Neural crest cell (in vitro differentiated cells): ENCODE measurements around the gene SAMD10. TPM values are rescaled to one million over a fixed set of nuclear protein-coding genes. Genes with fewer than 3 reads are reported as not detected.
"Not testable (repeated sequence)": the region's sequence is repeated elsewhere in the genome, so short reads cannot be mapped to it uniquely, and the experiment has no call there.

Experiments used
- DNase-seq: peaks from one replicate; pipeline ENCODE4 v3.0.0; 2021; ENCODE audit warnings: low read depth, mixed read lengths, low spot score
- H3K27ac Mint-ChIP-seq: one replicate; pipeline ENCODE4 v1.8.0; 2021; ENCODE audit warnings: mild to moderate bottlenecking, mixed read lengths; ENCODE audit not compliant: unreplicated experiment
- H3K27me3 Mint-ChIP-seq: 2 replicates; pipeline ENCODE4 v1.8.0; 2021; ENCODE audit warnings: low read depth, mild to moderate bottlenecking, mixed read lengths
- H3K36me3 Mint-ChIP-seq: 2 replicates; pipeline ENCODE4 v1.8.0; 2021; ENCODE audit warnings: low read depth, mild to moderate bottlenecking, mixed read lengths
- H3K4me1 Mint-ChIP-seq: 2 replicates; pipeline ENCODE4 v1.8.0; 2021; ENCODE audit warnings: mixed read lengths
- H3K4me3 Mint-ChIP-seq: one replicate; pipeline ENCODE4 v1.8.0; 2021; ENCODE audit warnings: mild to moderate bottlenecking, mixed read lengths
- H3K9me3 Mint-ChIP-seq: 2 replicates; pipeline ENCODE4 v1.8.0; 2021; ENCODE audit warnings: mixed read lengths
- total RNA-seq: library from RNA; stranded (reverse); gene quantifications from 2 replicates; pipeline ENCODE4 v1.2.1, GENCODE V29; 2021
- TF ChIP-seq, protein P1 (sequence below): fragments of 200-600 bp; sonication (generic); conservative IDR thresholded peaks from 2 replicates; pipeline ENCODE4 v1.5.0; 2021; ENCODE audit warnings: antibody characterized with exemption, mild to moderate bottlenecking

Gene SAMD10
- total RNA-seq, 1 donor from 2014 or later: 8.0 TPM

DNA sequence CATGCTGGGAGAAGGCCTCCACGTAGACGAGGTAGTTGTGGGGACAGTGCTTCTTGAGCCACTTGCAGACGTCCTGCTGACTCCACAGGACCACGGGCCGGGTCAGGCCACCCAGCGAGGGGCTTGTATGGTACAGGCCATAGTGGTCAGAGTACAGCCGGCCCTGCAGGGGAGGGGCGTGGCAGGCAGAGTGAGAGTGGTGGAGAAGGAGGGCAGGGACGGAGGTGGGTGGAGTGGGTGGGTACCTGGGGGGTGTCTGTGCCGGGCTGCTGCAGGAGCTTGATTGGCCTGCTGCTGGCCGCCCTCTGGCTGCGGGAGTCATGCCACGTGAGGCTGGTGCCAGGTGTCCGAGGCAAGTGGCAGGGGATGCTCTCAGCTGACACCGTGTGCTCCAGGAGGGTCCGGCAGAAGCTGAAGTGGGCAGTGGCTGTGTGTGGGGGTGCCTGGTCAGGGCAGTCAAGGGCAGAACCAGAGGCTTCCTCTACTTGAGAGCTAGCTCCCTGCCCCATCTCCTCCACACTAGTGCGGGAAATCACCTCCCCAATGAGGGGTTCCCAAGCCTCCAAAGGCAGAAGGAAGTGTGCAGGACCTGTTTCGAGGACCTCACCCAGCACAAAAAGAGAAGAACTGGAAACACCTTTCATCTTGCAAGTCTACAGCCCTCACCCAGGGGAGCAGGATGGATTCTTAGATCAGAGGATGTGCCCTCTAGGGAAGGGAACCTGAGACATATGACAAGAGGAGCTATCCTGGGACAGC lies 2.3 kb downstream of the SAMD10 start:
- H3K27ac Mint-ChIP-seq: no peak overlapping the region
- H3K4me3 Mint-ChIP-seq: peak overlapping the region; percentile 85
- no peak for DNase-seq
- TF ChIP-seq, protein P1, sequence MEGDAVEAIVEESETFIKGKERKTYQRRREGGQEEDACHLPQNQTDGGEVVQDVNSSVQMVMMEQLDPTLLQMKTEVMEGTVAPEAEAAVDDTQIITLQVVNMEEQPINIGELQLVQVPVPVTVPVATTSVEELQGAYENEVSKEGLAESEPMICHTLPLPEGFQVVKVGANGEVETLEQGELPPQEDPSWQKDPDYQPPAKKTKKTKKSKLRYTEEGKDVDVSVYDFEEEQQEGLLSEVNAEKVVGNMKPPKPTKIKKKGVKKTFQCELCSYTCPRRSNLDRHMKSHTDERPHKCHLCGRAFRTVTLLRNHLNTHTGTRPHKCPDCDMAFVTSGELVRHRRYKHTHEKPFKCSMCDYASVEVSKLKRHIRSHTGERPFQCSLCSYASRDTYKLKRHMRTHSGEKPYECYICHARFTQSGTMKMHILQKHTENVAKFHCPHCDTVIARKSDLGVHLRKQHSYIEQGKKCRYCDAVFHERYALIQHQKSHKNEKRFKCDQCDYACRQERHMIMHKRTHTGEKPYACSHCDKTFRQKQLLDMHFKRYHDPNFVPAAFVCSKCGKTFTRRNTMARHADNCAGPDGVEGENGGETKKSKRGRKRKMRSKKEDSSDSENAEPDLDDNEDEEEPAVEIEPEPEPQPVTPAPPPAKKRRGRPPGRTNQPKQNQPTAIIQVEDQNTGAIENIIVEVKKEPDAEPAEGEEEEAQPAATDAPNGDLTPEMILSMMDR: no peak
- no peaks in the 10 kb centered on the region for H3K36me3 Mint-ChIP-seq
- no peaks in the 10 kb centered on the region for H3K27me3 Mint-ChIP-seq
- H3K9me3 Mint-ChIP-seq: no peaks in the 10 kb centered on the region
- peaks cover 43% of the 10 kb centered on the region for H3K4me1 Mint-ChIP-seq

DNA sequence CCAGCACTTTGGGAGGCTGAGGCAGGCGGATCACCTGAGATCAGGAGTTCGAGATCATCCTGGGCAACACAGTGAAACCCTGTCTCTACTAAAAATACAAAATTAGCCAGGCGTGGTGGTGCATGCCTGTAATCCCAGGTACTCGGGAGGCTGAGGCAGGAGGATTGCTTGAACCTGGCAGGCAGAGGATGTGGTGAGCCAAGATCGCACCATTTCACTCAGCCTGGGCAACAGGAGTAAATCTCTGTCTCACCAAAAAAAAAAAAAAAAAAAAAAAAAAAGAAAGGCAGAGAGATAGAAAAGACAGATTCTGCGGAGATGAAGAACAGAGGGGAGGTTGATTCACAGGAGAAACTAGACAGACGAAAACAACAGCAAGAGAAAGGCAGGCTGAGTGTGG lies 2.9 kb downstream of the SAMD10 start:
- Mint-ChIP-seq H3K4me3 (peak overlapping the region; percentile 66), H3K4me1 (peaks cover 39% of the 10 kb centered on the region)
- H3K27ac Mint-ChIP-seq, H3K9me3 Mint-ChIP-seq, H3K36me3 Mint-ChIP-seq, DNase-seq, H3K27me3 Mint-ChIP-seq: not testable (repeated sequence)

DNA sequence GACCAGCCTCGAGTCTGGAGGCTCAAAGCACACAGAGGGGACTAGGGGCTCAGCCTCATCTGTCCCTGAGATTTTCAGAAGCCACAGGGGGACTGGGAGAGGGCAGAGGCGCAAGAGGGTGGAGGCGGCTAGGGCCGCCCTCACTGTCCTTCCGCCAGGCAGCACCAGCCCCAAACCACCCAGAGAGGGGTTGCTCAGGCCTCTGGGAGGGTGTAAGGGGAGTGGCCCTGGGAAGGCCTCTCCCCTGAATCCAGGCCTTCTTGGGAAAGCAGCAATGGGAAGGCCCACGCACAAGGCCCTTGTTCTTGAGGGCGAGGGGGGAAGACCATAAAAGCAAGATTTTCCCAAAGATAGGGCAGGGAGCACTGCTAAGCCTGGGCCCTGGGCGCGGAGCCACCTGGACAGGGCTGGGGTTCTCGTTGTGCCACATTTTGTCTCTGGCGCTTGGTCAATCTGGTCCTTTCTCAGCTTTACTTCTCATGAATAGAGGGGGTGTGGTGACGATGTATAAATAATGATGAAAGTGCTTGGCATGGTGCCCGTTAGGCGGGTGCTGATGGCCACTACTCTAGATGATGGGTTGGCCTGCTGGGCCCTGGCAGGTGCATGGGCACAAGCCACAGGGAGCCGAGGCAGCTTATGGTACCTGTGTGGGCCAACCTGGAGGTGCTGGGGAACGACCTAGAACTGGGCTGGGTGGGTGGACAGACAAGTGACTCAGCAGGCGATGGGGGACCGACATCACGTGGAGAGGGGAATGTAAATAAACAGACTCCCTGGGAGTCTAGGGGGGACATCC lies 4.8 kb downstream of the SAMD10 start:
- Mint-ChIP-seq H3K4me3 (peak overlapping the region; percentile 66), H3K36me3 (no peaks in the 10 kb centered on the region), H3K27me3 (peaks cover 3% of the 10 kb centered on the region), H3K4me1 (peaks cover 20% of the 10 kb centered on the region), H3K27ac (no peak overlapping the region), H3K9me3 (no peaks in the 10 kb centered on the region)
- DNase-seq: no peak
- TF ChIP-seq, protein P1: no peak

DNA sequence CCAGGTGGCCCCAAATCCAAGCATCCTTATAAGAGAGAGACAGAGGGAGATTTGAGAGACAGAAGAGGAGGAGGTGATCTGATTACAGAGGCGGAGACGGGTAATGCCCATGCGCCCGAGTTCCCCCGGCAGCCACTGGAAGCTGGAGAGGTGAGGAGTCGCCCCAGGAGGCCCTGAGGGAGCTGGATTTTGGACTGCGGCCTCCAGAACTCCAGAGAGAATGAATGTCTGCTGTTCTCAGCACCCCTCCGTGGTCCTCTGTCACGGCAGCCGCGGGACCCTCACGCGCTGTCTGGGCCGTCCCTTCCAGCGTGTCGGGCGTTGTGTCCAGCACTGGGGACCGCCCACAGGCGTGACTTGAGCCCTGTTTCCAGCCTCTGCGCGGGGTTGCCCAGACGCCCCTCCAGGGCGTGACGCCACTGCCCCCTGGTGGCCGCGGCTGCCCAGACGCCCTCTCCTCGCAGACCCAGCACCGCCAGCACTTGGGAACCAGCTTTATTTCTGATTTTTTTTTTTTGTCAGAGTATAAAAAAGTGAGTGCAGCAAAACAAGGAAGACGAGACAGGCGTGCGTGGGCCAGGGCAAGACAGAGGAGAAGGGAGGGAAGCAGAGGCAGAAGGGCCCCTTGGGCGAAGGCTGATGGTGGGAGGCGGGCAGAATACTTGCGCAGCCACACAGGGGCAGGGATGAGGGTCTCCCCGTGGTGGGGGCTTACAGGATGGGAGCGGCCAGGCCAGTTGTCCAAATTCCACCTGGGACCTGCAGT lies 5.6 kb downstream of the SAMD10 start:
- Mint-ChIP-seq H3K9me3 (no peaks in the 10 kb centered on the region), H3K27me3 (peaks cover 3% of the 10 kb centered on the region), H3K4me1 (peaks cover 20% of the 10 kb centered on the region), H3K4me3 (peak overlapping the region; percentile 75), H3K36me3 (no peaks in the 10 kb centered on the region), H3K27ac (no peak overlapping the region)
- TF ChIP-seq, protein P1: peak; percentile 99
- peak; percentile 92 for DNase-seq

DNA sequence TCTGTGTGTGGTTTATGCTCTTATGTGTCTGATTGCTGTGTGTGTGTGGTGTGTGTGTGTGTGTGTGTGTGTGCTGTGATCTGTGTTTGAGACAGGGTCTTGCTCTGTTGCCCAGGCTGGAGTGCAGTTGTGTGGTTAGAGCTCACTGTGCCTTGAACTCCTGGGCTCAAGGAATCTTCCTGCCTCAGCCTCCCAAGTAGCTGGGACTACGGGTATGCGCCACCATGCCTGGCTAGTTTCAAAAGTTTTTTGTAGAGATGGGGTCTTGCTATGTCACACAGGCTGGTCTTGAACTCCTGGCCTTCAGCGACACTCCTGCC lies 6.3 kb downstream of the SAMD10 start:
- Mint-ChIP-seq H3K4me3 (peak overlapping the region; percentile 84), H3K27me3 (peaks cover 3% of the 10 kb centered on the region), H3K27ac (no peak overlapping the region), H3K9me3 (no peaks in the 10 kb centered on the region), H3K36me3 (no peaks in the 10 kb centered on the region), H3K4me1 (peaks cover 16% of the 10 kb centered on the region)
- TF ChIP-seq, protein P1: no peak
- no peak for DNase-seq
